ENCODE data around the gene IL12A. TPM values are rescaled to one million over a fixed set of nuclear protein-coding genes. Genes with fewer than 3 reads are reported as not detected.

Gene IL12A
- total RNA-seq, 1 experiment from 2014 or later: 1.0 TPM

GRCh38 chr3:160006282-160007163, 17.9 kb downstream of the IL12A start:
- Mint-ChIP-seq H3K27ac (ENCODE audit: unreplicated experiment) (no peak overlapping the region), H3K4me3 (ENCODE audit: low read depth, unreplicated experiment) (no peak overlapping the region), H3K27me3 (ENCODE audit: unreplicated experiment) (no peaks in the 10 kb centered on the region), H3K9me3 (ENCODE audit: low read depth, unreplicated experiment) (no peaks in the 10 kb centered on the region), H3K4me1 (ENCODE audit: low read depth, unreplicated experiment) (no peaks in the 10 kb centered on the region), H3K36me3 (ENCODE audit: insufficient read depth, unreplicated experiment) (no peaks in the 10 kb centered on the region)
- DNase-seq: peak; percentile 74
- TF ChIP-seq CTCF (IDR thresholded peaks at IDR 0.05; ENCODE audit: unreplicated experiment): peak; percentile 92
- intact Hi-C loops (cut with micrococcal nuclease; ENCODE audit: unreplicated experiment): loop anchor here (1.0 to 2.0 kb wide), 4 partner anchors 122 to 743 kb away; no protein-coding TSS in a partner anchor
- CTCF ChIA-PET: interaction anchor here (0.6 to 5.1 kb wide), 14 partner anchors 10 to 479 kb away, joined by 3 to 100 read pairs (median 4); partner anchors contain the start of gene IL12A
- BruUV-seq (replicated peaks): no TSS peak

GRCh38 chr3:160008961-160009360, 20.3 kb downstream of the IL12A start:
- DNase-seq: no peak
- BruUV-seq (replicated peaks): no TSS peak
- intact Hi-C loops (cut with micrococcal nuclease; ENCODE audit: unreplicated experiment): no loop called here
- no peak for TF ChIP-seq CTCF (IDR thresholded peaks at IDR 0.05; ENCODE audit: unreplicated experiment)
- CTCF ChIA-PET: no interaction called here
- Mint-ChIP-seq H3K4me3 (ENCODE audit: low read depth, unreplicated experiment) (no peak overlapping the region), H3K36me3 (ENCODE audit: insufficient read depth, unreplicated experiment) (no peaks in the 10 kb centered on the region), H3K27ac (ENCODE audit: unreplicated experiment) (no peak overlapping the region), H3K9me3 (ENCODE audit: low read depth, unreplicated experiment) (no peaks in the 10 kb centered on the region), H3K27me3 (ENCODE audit: unreplicated experiment) (no peaks in the 10 kb centered on the region), H3K4me1 (ENCODE audit: low read depth, unreplicated experiment) (no peaks in the 10 kb centered on the region)

- DNase-seq: no peak
- intact Hi-C loops (cut with micrococcal nuclease; ENCODE audit: unreplicated experiment): no loop called here
- H3K9me3 Mint-ChIP-seq (ENCODE audit: low read depth, unreplicated experiment): no peaks in the 10 kb centered on the region
- H3K4me3 Mint-ChIP-seq (ENCODE audit: low read depth, unreplicated experiment): no peak overlapping the region
- BruUV-seq (replicated peaks): no TSS peak
- no peaks in the 10 kb centered on the region for H3K27me3 Mint-ChIP-seq (ENCODE audit: unreplicated experiment)
- TF ChIP-seq CTCF (IDR thresholded peaks at IDR 0.05; ENCODE audit: unreplicated experiment): no peak
- no peaks in the 10 kb centered on the region for H3K36me3 Mint-ChIP-seq (ENCODE audit: insufficient read depth, unreplicated experiment)
- no peak overlapping the region for H3K27ac Mint-ChIP-seq (ENCODE audit: unreplicated experiment)
- no peaks in the 10 kb centered on the region for H3K4me1 Mint-ChIP-seq (ENCODE audit: low read depth, unreplicated experiment)
- CTCF ChIA-PET: no interaction called here
Observed at GRCh38 chr3:160009525-160009924, 20.9 kb downstream of the IL12A start.

GRCh38 chr3:160010578-160010977, 21.9 kb downstream of the IL12A start:
- no peaks in the 10 kb centered on the region for H3K27me3 Mint-ChIP-seq (ENCODE audit: unreplicated experiment)
- intact Hi-C loops (cut with micrococcal nuclease; ENCODE audit: unreplicated experiment): no loop called here
- H3K36me3 Mint-ChIP-seq (ENCODE audit: insufficient read depth, unreplicated experiment): no peaks in the 10 kb centered on the region

More at GRCh38 chr3:160010578-160010977, 21.9 kb downstream of the IL12A start:
- no peak for TF ChIP-seq CTCF (IDR thresholded peaks at IDR 0.05; ENCODE audit: unreplicated experiment)
- no peak overlapping the region for H3K4me3 Mint-ChIP-seq (ENCODE audit: low read depth, unreplicated experiment)
- BruUV-seq (replicated peaks): no TSS peak
- DNase-seq: no peak
- no peak overlapping the region for H3K27ac Mint-ChIP-seq (ENCODE audit: unreplicated experiment)
- CTCF ChIA-PET: no interaction called here
- no peaks in the 10 kb centered on the region for H3K9me3 Mint-ChIP-seq (ENCODE audit: low read depth, unreplicated experiment)
- no peaks in the 10 kb centered on the region for H3K4me1 Mint-ChIP-seq (ENCODE audit: low read depth, unreplicated experiment)

Measured in Calu3 (cell line).